Left colon (tissue), 2 donors: ENCODE results near the gene FAM180B. TPM values are rescaled to one million over a fixed set of nuclear protein-coding genes. Genes with fewer than 3 reads are reported as not detected.
"Not testable (repeated sequence)": the region's sequence is repeated elsewhere in the genome, so short reads cannot be mapped to it uniquely, and the experiment has no call there.

Experiments
- ATAC-seq: fragments of 200-7000 bp; cut with Tn5 transposase; one replicate; pipeline ENCODE4 v1.9.1; 2020; ENCODE audit warnings: mild to moderate bottlenecking, moderate library complexity
- DNase-seq, 2 donors: peaks; one replicate each; pipeline ENCODE4 v3.0.0-alpha.2; 2020
- intact Hi-C, 2 donors: fragments of 100-400 bp; cut with DNase I in 1 of 2; cut with micrococcal nuclease in 1 of 2; formaldehyde crosslinking; loops; one replicate each; pipeline versions ENCODE4 v1.11.2 to v1.14.0; 2022; cut with DNase I, micrococcal nuclease
- long read RNA-seq: library from polyadenylated mRNA; unstranded; transcript quantifications from one replicate; pipeline ENCODE4 v2.0.0, GENCODE V29; 2021
- total RNA-seq, 2 donors: library from RNA; stranded (reverse); fragmentation: NEBNext Ultra II Directional; extraction: Animal tissue kit (Norgen Biotek cat#: 25700); gene quantifications; one replicate each; pipeline ENCODE4 v1.2.1, GENCODE V29; 2021
- donor health status: DM: no; HTN: no; CAD: no.
- donor health status: DM: yes; HTN: yes; CAD: no.

Gene FAM180B, protein sequence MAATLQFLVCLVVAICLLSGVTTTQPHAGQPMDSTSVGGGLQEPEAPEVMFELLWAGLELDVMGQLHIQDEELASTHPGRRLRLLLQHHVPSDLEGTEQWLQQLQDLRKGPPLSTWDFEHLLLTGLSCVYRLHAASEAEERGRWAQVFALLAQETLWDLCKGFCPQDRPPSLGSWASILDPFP
- total RNA-seq: under 1 TPM in 1 of 2 donors, not detected in 1; 0.42 TPM
- long read RNA-seq: 0 reads

- ATAC-seq: peak; percentile 5
- DNase-seq: no peak
- intact Hi-C loops: no loop called here
These were observed at the start of gene FAM180B for GRCh38 chr11:47586098-47586855. Gene FAM180B, plus strand, starts transcription at chr11:47586678. Its CDS starts 91 bp downstream, at chr11:47586769.

DNA sequence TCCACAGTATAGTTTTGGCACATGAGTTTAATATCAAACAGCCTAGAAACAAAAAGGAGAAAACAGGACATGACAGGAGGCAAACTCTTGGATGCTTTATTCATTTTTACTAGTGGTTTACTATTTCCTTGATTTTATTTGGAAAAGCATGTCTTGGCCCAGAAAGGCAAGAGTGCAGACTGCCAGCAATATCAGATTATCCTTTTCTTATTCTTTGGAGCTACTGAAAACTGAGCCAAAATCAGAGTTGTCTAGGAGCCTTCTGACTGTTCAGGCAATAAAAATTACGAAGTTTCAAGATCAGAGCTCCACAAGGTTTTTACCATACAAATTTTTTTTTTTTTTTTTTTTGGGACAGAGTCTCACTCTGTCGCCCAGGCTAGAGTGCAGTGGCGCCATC lies 49.6 kb upstream of the FAM180B start:
- no peak for ATAC-seq
- intact Hi-C loops: no loop called here

DNA sequence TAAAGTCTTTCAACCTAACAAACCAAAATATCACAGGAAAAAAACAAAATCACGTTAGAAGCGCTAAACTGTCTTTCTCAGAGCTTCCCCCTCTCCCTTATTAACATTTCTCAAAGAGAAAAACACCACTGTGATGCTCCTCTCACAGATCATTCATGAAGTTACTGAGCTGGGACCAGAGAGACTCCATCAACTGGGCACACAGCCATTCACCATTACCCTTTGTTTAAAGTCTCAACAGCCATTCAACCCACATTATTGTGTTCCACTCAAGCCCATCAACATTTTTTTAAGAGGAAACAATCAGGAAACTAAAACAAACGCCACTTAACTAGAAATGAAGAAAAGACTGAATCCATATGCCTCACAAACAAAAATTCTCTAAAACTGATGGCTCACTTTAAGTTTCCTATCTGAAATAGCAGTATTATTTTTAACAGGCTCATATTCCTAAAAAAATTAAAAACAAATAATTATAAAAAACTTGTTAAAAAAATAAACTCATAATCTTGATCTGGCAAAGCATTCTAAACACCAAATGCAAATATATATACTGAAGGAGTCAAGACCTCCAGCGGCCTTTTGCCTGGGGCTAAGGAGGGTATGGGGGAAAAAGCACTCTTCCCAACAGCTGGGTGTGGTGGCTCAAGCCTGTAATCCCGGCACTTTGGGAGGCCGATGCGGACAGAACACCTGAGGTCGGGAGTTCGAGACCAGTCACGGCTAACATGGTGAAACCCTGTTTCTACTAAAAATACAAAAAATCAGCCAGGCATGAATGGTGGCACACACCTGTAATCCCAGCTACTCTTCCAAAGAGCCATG lies 47.5 kb upstream of the FAM180B start:
- no peak for DNase-seq
- no peak for ATAC-seq
- intact Hi-C loops: no loop called here

More for the DNA sequence above, 49.6 kb upstream of the FAM180B start:
- no peak for DNase-seq

DNA sequence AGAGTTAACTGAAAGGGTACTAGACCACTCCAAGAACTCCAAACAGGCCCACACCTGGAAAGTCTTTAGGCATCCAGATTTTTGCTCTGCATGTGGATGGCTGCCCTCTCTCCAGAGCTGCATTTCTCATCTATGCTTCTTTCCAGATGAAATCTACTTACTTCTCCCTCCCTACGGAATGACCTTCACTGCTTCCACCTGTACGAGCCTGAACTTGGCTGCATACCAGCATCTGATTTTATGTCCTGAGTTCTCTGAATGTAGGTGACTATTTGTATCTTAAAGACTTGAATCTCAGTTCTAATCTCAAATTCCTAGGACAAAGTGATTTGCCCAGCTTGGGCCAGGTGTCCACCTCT lies 46.8 kb upstream of the FAM180B start:
- intact Hi-C loops: no loop called here
- no peak for DNase-seq
- peak; percentile 69 for ATAC-seq

DNA sequence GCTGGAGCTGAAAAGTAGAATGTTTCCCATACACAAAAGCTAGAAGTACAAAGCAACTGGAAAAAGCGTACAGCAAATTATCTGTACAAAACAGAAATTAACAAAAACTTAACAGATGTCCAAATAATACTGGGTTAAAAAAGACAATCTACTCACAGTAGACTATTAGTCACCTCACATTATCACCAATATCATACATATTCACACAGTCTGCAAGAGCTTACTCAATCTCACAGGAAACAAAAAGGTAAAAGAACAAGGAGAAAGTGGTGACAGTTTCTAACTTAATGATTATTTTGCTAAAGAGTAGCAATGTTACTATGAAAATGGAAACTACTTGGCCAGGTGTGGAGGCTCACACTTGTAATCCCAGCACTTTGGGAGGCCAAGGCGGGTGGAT lies 45.4 kb upstream of the FAM180B start:
- intact Hi-C loops: no loop called here
- ATAC-seq: no peak

GRCh38 chr11:47545298-47545697 lies 41.2 kb upstream of the FAM180B start:
- ATAC-seq (no peak), DNase-seq (no peak)
- intact Hi-C loops: no loop called here

More for the DNA sequence above, 45.4 kb upstream of the FAM180B start:
- DNase-seq: no peak

- ATAC-seq, DNase-seq, intact Hi-C loops: not testable (repeated sequence)
These were observed 40.2 kb upstream of the FAM180B start for GRCh38 chr11:47546274-47546673.

DNA sequence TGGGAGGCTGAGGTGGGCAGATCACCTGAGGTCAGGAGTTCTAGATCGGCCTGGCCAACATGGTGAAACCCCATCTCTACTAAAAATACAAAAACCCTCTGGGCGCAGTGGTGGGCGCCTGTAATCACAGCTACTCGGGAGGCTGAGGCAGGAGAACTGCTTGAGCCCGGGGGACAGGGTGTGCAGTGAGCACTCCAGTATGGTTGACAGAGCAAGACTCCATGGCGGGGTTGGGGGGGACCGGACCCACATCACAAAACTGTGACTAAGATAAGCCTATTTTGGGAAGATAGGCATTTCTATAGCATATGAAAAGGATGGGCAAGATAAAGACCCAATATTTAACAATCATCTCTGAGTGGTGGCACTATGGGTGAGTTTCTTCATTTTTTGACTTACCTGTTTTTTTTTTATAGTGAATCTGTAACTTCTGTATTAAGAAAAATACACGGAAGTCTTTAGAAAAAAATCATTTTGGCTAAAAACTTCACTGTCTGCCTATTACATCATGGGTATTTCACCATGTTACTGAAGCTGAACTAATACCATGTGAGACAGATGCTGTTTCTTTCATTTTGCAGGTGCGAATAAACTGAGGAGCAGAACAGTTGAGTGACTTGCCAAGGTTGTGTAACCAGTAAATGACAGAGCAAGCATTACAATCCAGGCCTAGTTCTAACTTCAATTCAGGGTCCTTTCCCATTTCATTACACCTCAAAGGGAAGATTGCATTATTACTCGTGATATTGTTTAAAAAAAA lies 36.0 kb upstream of the FAM180B start:
- intact Hi-C loops: no loop called here
- ATAC-seq (no peak), DNase-seq (no peak)

DNA sequence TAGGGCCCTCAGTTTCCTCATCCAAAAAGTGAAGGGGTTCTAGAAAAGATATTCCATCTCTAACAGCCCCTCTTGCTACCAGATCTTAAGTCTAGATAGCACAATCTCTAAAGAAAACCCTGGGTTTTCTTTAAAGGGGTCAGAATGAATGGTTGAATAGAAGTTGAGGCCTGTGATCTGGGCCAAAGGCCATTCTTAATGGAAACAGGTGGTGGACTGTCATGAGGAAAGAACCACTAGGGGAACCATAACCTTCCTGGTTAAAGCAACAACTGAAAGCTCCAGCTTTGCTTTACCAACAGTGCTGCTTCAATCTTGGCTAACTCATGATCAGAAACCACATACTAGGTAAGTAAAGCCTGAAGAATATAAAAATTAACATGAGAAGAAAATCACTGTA lies 35.4 kb upstream of the FAM180B start:
- ATAC-seq (peak; percentile 13), DNase-seq (no peak)
- intact Hi-C loops: no loop called here

GRCh38 chr11:47552056-47552565 lies 34.4 kb upstream of the FAM180B start:
- intact Hi-C loops: no loop called here
- DNase-seq (no peak), ATAC-seq (peak; percentile 28)

DNA sequence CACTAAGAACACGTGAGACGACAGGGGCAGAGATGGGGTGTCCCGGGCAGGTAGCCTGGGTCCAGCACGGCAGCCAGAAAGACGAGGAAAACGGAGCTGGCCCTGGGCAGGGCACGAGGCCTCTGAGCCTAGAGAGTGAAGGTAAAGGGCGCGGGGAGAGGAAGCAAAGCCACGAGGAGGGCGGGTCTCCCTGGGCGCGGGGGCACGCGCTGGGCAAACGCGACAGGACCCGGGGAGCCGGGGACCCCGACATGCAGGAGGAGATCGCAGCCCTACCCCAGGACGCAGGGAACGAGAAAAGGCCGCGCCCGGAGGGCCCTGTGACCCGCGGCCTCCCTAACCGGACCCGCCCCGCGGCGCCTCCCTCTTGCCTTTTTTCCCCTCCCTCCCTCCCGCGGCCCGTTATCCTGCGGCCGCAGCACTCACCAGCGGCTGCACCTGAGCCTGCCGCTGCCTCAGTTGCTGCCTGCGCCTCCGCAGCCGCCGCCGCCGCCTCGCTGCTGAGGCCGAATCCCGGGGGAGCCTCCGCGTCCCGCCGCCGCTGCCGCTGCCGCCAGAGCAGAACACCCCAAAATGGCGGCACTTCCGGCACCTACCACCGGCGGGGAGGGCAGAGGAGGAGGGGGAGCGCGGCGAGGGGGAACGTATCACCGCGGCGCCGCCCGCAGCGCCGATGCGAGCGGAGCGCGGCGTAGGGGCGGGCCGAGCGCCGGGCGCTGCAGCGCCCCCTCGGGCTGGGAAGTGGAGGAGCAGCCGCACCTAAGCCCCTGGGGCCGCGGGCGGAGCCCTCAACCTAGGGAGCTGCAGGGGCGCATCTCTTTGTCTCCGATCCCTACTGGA lies 33.7 kb upstream of the FAM180B start, which contains the start of gene CELF1:
Gene CELF1 (minus strand): TSS at position 567 of the 840 bp plus-strand sequence. CDS start 53,609 bp downstream, outside the sequence.
- DNase-seq: peak; percentile 90 to 93
- intact Hi-C loops: no loop called here
- peak; percentile 92 for ATAC-seq

- intact Hi-C loops: no loop called here
These were observed 33.1 kb upstream of the FAM180B start for GRCh38 chr11:47553406-47553743.

GRCh38 chr11:47557004-47557403 lies 29.5 kb upstream of the FAM180B start:
- ATAC-seq, DNase-seq, intact Hi-C loops: not testable (repeated sequence)

More at GRCh38 chr11:47553406-47553743, 33.1 kb upstream of the FAM180B start:
- ATAC-seq: peak; percentile 15
- DNase-seq: no peak

DNA sequence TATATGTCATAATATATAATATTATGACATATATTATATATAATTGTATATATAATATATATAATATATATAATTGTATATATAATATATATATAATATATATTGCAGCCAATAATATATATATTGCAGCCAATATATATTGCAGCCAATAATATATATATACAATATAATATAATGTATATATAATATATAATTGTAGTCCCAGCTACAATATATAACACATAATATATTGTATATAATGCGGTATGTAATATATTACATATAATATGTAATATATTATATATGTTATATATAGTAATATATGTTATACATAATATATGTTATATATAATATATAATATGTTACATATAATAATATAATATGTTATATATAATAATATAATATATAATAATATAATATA lies 27.8 kb upstream of the FAM180B start:
- no peak for ATAC-seq
- DNase-seq: no peak
- intact Hi-C loops: no loop called here

DNA sequence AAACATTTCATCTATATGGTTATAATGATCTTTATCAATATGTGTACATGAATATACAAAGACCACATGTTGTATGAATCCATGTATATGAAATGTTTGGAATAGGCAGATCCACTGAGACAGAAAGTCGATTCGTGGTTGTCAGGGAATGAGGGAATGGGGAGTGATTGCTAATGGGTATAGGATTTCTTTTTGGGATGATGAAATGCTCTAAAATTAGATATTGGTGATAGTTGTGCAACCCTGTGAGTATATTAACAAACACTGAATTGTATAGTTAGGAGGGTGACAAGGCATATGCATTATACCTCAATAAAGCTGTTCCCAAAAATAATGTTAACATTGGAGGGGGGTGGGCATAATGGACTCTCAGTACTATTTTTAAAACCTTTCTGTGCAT lies 26.1 kb upstream of the FAM180B start:
- ATAC-seq (no peak), DNase-seq (no peak)
- intact Hi-C loops: no loop called here

DNA sequence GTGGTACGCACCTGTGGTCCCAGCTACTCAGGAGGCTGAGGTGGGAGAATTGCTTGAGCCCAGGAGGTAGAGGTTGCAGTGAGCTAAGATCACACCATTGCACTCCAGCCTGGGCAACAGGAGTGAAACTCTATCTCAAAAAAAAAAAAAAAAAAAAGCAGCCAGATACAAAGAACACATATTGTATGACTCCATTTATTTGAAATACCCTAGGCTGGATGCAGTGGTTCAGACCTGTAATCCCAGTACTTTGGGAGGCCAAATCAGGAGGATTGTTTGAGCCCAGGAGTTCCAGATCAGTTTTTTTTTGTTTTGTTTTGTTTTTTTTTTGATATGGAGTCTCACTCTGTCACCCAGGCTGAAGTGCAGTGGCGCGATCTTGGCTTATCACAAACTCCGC lies 24.1 kb upstream of the FAM180B start:
- intact Hi-C loops, DNase-seq, ATAC-seq: not testable (repeated sequence)

DNA sequence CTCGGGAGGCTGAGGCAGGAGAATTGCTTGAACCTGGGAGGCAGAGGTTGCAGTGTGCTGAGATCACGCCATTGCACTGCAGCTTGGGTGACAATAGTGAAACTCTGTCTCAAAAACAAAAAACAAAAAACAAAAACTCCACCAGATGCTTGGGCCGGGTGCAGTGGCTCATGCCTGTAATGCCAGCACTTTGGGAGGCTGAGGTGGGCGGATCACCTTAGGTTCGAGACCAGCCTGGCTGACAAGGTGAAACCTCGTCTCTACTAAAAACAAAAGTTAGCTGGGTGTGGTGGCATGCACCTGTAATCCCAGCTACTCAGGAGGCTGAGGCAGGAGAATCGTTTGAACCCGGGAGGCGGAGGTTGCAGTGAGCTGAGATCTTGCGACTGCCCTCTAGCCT lies 22.1 kb upstream of the FAM180B start:
- intact Hi-C loops, ATAC-seq, DNase-seq: not testable (repeated sequence)

DNA sequence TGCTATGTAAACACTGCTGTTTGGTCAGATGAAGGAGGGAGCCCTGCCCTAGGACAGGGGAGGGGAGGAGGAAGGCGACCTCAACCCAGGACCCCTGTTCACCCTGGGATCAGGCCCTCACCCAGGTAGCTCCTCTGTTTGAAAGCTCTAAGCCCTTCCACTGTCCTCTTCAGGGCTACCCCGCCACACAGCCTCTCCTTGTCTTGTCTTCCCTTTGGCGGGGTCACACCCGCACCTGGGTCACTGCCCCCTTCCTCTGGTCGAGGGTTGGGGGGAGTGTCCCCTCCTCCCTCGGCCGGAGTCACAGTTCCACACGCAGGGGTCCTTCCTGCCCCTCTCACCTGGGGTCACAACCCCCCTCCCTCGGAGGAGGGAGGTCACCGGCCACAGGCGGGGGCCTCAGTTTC lies 21.5 kb upstream of the FAM180B start:
- ATAC-seq: peak; percentile 7
- DNase-seq: no peak
- intact Hi-C loops: no loop called here
